AG09319 (cell line): ENCODE measurements around the gene ERC2.

Experiments
- DNase-seq: peaks from one replicate; pipeline ENCODE4 v3.0.0-alpha.2; 2010; ENCODE audit warnings: low read depth; ENCODE audit errors: extremely low read depth
- TF ChIP-seq, protein P1 (sequence below): IDR thresholded peaks from 2 replicates; pipeline ENCODE4 v1.5.1; 2011; ENCODE audit warnings: low read depth, mild to moderate bottlenecking, inconsistent platforms, low read length, moderate library complexity

ERC2 gene

GRCh38 chr3:55648591-55649318 lies 819.5 kb downstream of the ERC2 start:
- TF ChIP-seq, protein P1, sequence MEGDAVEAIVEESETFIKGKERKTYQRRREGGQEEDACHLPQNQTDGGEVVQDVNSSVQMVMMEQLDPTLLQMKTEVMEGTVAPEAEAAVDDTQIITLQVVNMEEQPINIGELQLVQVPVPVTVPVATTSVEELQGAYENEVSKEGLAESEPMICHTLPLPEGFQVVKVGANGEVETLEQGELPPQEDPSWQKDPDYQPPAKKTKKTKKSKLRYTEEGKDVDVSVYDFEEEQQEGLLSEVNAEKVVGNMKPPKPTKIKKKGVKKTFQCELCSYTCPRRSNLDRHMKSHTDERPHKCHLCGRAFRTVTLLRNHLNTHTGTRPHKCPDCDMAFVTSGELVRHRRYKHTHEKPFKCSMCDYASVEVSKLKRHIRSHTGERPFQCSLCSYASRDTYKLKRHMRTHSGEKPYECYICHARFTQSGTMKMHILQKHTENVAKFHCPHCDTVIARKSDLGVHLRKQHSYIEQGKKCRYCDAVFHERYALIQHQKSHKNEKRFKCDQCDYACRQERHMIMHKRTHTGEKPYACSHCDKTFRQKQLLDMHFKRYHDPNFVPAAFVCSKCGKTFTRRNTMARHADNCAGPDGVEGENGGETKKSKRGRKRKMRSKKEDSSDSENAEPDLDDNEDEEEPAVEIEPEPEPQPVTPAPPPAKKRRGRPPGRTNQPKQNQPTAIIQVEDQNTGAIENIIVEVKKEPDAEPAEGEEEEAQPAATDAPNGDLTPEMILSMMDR = no peak
- DNase-seq = no peak

DNA sequence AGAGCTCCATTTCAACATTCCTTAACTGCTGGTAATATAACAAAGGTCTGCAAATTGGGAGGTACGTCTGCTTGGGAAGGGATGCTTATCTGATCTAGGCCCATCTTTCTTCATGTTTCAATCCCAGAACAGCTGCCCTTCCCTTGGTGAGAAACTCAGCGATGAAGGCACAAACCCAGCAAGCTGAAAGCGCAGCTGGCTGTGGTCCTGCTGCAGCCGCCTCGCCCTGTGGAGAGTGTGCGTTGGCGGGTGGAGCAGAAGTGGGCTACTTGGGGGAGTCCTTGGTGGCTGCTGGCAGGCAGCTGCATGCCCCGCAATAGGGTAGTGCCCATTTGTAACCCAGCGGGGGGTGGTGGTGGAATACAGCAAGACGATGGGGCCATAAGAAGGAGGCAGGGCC lies 820.6 kb downstream of the ERC2 start:
- DNase-seq = no peak
- TF ChIP-seq, protein P1 = no peak

GRCh38 chr3:55647063-55647462 lies 821.2 kb downstream of the ERC2 start:
- TF ChIP-seq, protein P1 = no peak
- DNase-seq = no peak

DNA sequence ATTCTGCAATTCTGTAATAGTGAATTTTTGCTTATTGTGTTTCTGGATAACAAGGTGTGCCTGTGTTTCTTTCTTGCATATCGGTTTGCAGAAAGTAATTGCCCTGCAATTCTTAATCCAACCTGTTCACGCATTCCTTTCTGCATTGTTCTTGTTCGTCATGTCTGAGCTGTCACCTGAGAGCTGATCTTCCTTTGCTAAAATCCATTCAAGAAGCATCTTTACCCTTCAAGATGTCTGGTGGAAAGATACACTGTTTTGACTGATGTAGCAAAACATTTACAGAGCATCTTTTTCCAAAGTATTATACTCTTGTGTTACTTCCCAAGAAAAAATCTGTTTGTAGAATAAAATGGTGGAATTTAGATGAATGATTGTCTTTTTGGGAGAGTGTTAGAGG lies 822.1 kb downstream of the ERC2 start:
- no peak for DNase-seq
- TF ChIP-seq, protein P1 = no peak

DNA sequence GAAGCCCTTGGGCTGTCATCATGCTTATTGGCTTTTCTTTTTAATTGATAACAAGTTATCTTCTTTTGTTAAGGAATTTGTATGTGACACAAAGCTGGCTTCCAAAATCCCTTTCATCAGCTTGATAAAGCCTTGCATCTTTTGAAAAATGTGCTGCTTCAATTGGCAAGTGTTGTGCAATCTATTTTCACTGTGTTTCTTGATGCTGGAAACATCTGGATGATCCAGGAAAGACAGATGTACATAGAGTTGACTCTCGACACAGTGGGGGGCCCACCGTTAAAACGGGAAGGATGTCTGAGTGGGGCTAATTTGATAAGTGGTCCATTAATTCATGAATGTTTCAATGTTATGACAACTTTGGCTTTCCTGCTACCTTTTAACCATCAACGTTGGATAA lies 822.8 kb downstream of the ERC2 start:
- TF ChIP-seq, protein P1 = no peak
- DNase-seq = no peak

DNA sequence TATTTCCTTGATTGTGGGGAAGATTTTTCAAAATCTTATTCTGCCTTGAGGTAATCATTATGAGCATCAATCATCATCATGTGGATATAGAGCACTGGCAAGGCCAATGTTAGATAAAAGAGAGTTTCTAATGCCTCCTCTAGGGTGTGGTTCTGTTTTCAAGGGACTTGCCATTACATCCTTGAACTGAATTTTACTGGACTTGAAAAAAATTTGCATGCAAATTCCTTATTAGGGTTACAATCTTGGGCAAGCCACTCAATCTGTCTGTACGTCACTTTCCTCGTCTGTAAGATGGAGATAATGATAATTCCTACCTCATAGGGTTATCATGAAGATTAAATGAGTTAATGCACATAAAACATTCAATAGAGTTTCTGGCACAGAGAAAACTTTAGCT lies 825.0 kb downstream of the ERC2 start:
- TF ChIP-seq, protein P1 = no peak
- no peak for DNase-seq

DNA sequence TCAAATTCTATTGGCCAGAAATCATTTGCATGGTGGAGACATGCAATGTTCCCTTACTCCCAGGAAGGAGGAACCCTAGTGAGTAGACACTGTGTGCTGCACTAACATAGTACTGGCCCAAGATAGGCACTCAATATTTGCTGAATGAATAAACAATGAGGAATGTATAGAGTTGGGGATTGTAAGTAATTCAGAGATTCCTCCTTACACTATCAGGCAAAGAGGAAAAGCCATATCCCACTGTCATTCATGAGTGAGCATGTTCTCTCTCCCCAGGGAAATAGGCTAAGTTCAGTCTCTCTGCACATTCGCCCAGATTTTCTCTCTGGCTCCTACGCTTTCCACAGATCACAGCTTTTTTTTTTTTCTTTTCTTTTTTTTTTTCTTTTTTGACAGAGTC lies 826.3 kb downstream of the ERC2 start:
- DNase-seq = no peak
- TF ChIP-seq, protein P1 = no peak
